ENCODE measurements around the gene UTF1.

UTF1 gene

GRCh38 chr10:133184591-133185244 is 45.3 kb upstream of the UTF1 start:
- TF ChIP-seq CTCF (IDR thresholded peaks at IDR 0.05; ENCODE audit: low read depth, low read length): no peak
- DNase-seq: no peak
- H3K4me3 ChIP-seq (ENCODE audit: low read depth, low read length): no peak overlapping the region

GRCh38 chr10:133185421-133185820 is 44.6 kb upstream of the UTF1 start:
- DNase-seq: no peak
- TF ChIP-seq CTCF (IDR thresholded peaks at IDR 0.05; ENCODE audit: low read depth, low read length): no peak
- Histone ChIP-seq H3K4me1 (no peaks in the 10 kb centered on the region), H3K36me3 (no peaks in the 10 kb centered on the region), H3K27me3 (peaks cover 61% of the 10 kb centered on the region), H3K4me3 (ENCODE audit: low read depth, low read length) (no peak overlapping the region), H3K9me3 (no peaks in the 10 kb centered on the region; the same call in 1 of the 2 replicates)

More at GRCh38 chr10:133184591-133185244, 45.3 kb upstream of the UTF1 start:
- Histone ChIP-seq H3K27me3 (peaks cover 61% of the 10 kb centered on the region), H3K9me3 (no peaks in the 10 kb centered on the region; the same call in 1 of the 2 replicates), H3K36me3 (no peaks in the 10 kb centered on the region), H3K4me1 (no peaks in the 10 kb centered on the region)

- H3K36me3 ChIP-seq: no peaks in the 10 kb centered on the region
- H3K4me3 ChIP-seq (ENCODE audit: low read depth, low read length): no peak overlapping the region
- H3K9me3 ChIP-seq: no peaks in the 10 kb centered on the region; the same call in 1 of the 2 replicates
- peaks cover 61% of the 10 kb centered on the region for H3K27me3 ChIP-seq
- TF ChIP-seq CTCF (IDR thresholded peaks at IDR 0.05; ENCODE audit: low read depth, low read length): no peak
- DNase-seq: no peak
- H3K4me1 ChIP-seq: no peaks in the 10 kb centered on the region
Measured at GRCh38 chr10:133185916-133186315, 44.1 kb upstream of the UTF1 start.

GRCh38 chr10:133186416-133187090 is 43.5 kb upstream of the UTF1 start:
- no peaks in the 10 kb centered on the region for H3K36me3 ChIP-seq
- no peak overlapping the region for H3K4me3 ChIP-seq (ENCODE audit: low read depth, low read length)
- H3K27me3 ChIP-seq: peaks cover 54% of the 10 kb centered on the region
- DNase-seq: no peak
- H3K4me1 ChIP-seq: no peaks in the 10 kb centered on the region
- TF ChIP-seq CTCF (IDR thresholded peaks at IDR 0.05; ENCODE audit: low read depth, low read length): no peak
- H3K9me3 ChIP-seq: no peaks in the 10 kb centered on the region; the same call in 1 of the 2 replicates

- no peak for DNase-seq
- Histone ChIP-seq H3K36me3 (no peaks in the 10 kb centered on the region), H3K4me3 (ENCODE audit: low read depth, low read length) (no peak overlapping the region), H3K27me3 (peaks cover 56% of the 10 kb centered on the region), H3K9me3 (no peaks in the 10 kb centered on the region; the same call in 1 of the 2 replicates), H3K4me1 (no peaks in the 10 kb centered on the region)
- no peak for TF ChIP-seq CTCF (IDR thresholded peaks at IDR 0.05; ENCODE audit: low read depth, low read length)
Measured at GRCh38 chr10:133187091-133187905, 42.7 kb upstream of the UTF1 start.

All from BE2C (cell line).